Liver (tissue), 9 donors: ENCODE results near the gene UCN3. TPM values are rescaled to one million over a fixed set of nuclear protein-coding genes. Genes with fewer than 3 reads are reported as not detected.

ENCODE experiments used
- DNase-seq: peaks from one replicate; pipeline ENCODE4 v3.0.0-alpha.2; 2017; ENCODE audit warnings: low spot score
- H3K27ac ChIP-seq, 2 donors: one replicate each; pipeline ENCODE4 v1.7.0; 2013; ENCODE audit warnings: inconsistent platforms in 2 of 2, low read length in 2 of 2, control low read depth in 1 of 2, low read depth in 1 of 2, mild to moderate bottlenecking in 1 of 2
- H3K27me3 ChIP-seq, 4 donors: one replicate each; pipeline versions ENCODE4 v1.6.1 to v1.7.0; 2013; ENCODE audit warnings: low read length in 3 of 4, inconsistent platforms in 1 of 4, mild to moderate bottlenecking in 1 of 4, moderate library complexity in 1 of 4; ENCODE audit not compliant: control insufficient read depth in 4 of 4, insufficient read depth in 4 of 4
- H3K36me3 ChIP-seq, 4 donors: one replicate each; pipeline versions ENCODE4 v1.6.1 to v1.7.0; 2013; ENCODE audit warnings: low read length in 3 of 4, mild to moderate bottlenecking in 3 of 4, low read depth in 1 of 4, moderate library complexity in 1 of 4; ENCODE audit not compliant: control insufficient read depth in 4 of 4, insufficient read depth in 3 of 4
- H3K4me1 ChIP-seq, 4 donors: one replicate each; pipeline versions ENCODE4 v1.6.1 to v1.7.0; 2013; ENCODE audit warnings: low read length in 3 of 4, mild to moderate bottlenecking in 3 of 4, moderate library complexity in 1 of 4; ENCODE audit not compliant: control insufficient read depth in 4 of 4, insufficient read depth in 4 of 4
- H3K4me3 ChIP-seq, 3 donors: one replicate each; pipeline versions ENCODE4 v1.6.1 to v1.7.0; 2013; ENCODE audit warnings: low read length in 3 of 3, control low read depth in 1 of 3, low read depth in 1 of 3, mild to moderate bottlenecking in 1 of 3
- H3K9ac ChIP-seq, 2 donors: one replicate each; pipeline ENCODE4 v1.7.0; 2013; ENCODE audit warnings: low read length in 2 of 2, mild to moderate bottlenecking in 2 of 2, moderate library complexity in 2 of 2, control low read depth in 1 of 2, low read depth in 1 of 2
- H3K9me3 ChIP-seq, 4 donors: one replicate each; pipeline versions ENCODE4 v1.6.1 to v1.7.0; 2013; ENCODE audit warnings: low read length in 3 of 4; ENCODE audit not compliant: control insufficient read depth in 4 of 4
- FOXA1 ChIP-seq: IDR thresholded peaks from 2 replicates; pipeline ENCODE4 v1.6.1; 2016; ENCODE audit warnings: antibody characterized with exemption
- FOXA2 ChIP-seq: IDR thresholded peaks from 2 replicates; pipeline ENCODE4 v1.6.1; 2016; ENCODE audit warnings: antibody characterized with exemption
- GABPA ChIP-seq, 2 donors: IDR thresholded peaks in 1 of 2; conservative IDR thresholded peaks in 1 of 2; 2 replicates each; pipeline ENCODE4 v1.6.1; 2016; ENCODE audit warnings: antibody characterized with exemption in 2 of 2, mild to moderate bottlenecking in 1 of 2, moderate library complexity in 1 of 2
- HNF4A ChIP-seq, 2 donors: conservative IDR thresholded peaks; 2 replicates each; pipeline ENCODE4 v1.6.1; 2016; ENCODE audit warnings: antibody characterized with exemption in 2 of 2, mild to moderate bottlenecking in 2 of 2
- HNF4G ChIP-seq: IDR thresholded peaks from 2 replicates; pipeline ENCODE4 v1.6.1; 2016; ENCODE audit warnings: antibody characterized with exemption
- JUND ChIP-seq, 2 donors: IDR thresholded peaks; 2 replicates each; pipeline ENCODE4 v1.6.1; 2016; ENCODE audit warnings: antibody characterized with exemption in 2 of 2
- RAD21 ChIP-seq, 2 donors: IDR thresholded peaks; 2 replicates each; pipeline ENCODE4 v1.6.1; 2016; ENCODE audit warnings: antibody characterized with exemption in 2 of 2, mild to moderate bottlenecking in 2 of 2
- REST ChIP-seq: IDR thresholded peaks from 2 replicates; pipeline ENCODE4 v1.6.1; 2016; ENCODE audit warnings: antibody characterized with exemption, mild to moderate bottlenecking
- RXRA ChIP-seq, 2 donors: IDR thresholded peaks; 2 replicates each; pipeline ENCODE4 v1.6.1; 2017 to 2018; ENCODE audit warnings: antibody characterized with exemption in 2 of 2, mild to moderate bottlenecking in 1 of 2
- SP1 ChIP-seq: IDR thresholded peaks from 2 replicates; pipeline ENCODE4 v1.6.1; 2018; ENCODE audit warnings: antibody characterized with exemption, mild to moderate bottlenecking
- YY1 ChIP-seq: IDR thresholded peaks from 2 replicates; pipeline ENCODE4 v1.6.1; 2016; ENCODE audit warnings: antibody characterized with exemption, mild to moderate bottlenecking
- ZBTB33 ChIP-seq: IDR thresholded peaks from 2 replicates; pipeline ENCODE4 v1.6.1; 2016; ENCODE audit warnings: antibody characterized with exemption
- WGBS: extraction: QIAGEN DNeasy Blood & Tissue Kit; methylation state at CpG from one replicate; pipeline ENCODE4 v1.1.7; 2013; 5-methylcytosine and 5-hydroxymethylcytosine counted together
- polyA plus RNA-seq, 2 donors: library from polyadenylated mRNA; stranded (reverse) in 1 of 2; unstranded in 1 of 2; fragments of 200-250 nt in 1 of 2; fragments of >200 nt in 1 of 2; fragmentation: Nextera tagmentation in 1 of 2; extraction: Ambion mirVana in 1 of 2; gene quantifications; one replicate each; pipeline versions ENCODE4 v1.2.1 to v1.2.3, GENCODE V29; 2013 to 2015
- total RNA-seq, 2 donors: library from RNA; depleted of rRNA; stranded (reverse); fragments of >200 nt; gene quantifications; one replicate each; pipeline ENCODE4 v1.2.3, GENCODE V29; 2014
- TF ChIP-seq, protein P1 (sequence below): IDR thresholded peaks from 2 replicates; pipeline ENCODE4 v1.6.1; 2016; ENCODE audit warnings: antibody characterized with exemption
- TF ChIP-seq, protein P2 (sequence below): fragments of 150-350 bp; IDR thresholded peaks from 2 replicates; pipeline ENCODE4 v1.5.1; 2017; ENCODE audit warnings: improper control_type of control experiment, low read depth, low read length; ENCODE audit not compliant: missing input control
- donor health status: healthy.
- donor health status: healthy.
- donor health status: healthy.
- donor health status: healthy.
- donor health status: healthy.

The UCN3 gene
- total and polyA plus RNA-seq, 4 donors = 0.23 TPM; not detected in 3

- TF ChIP-seq FOXA1 (no peak), JUND (IDR thresholded peaks at IDR 0.05) (no peak), YY1 (no peak), FOXA2 (no peak), GABPA (IDR thresholded peaks at IDR 0.05 in 1 of 2, conservative IDR thresholded peaks at IDR 0.05 in 1 of 2) (no peak)
- TF ChIP-seq, protein P1, sequence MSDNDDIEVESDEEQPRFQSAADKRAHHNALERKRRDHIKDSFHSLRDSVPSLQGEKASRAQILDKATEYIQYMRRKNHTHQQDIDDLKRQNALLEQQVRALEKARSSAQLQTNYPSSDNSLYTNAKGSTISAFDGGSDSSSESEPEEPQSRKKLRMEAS = no peak
- TF ChIP-seq, protein P2, sequence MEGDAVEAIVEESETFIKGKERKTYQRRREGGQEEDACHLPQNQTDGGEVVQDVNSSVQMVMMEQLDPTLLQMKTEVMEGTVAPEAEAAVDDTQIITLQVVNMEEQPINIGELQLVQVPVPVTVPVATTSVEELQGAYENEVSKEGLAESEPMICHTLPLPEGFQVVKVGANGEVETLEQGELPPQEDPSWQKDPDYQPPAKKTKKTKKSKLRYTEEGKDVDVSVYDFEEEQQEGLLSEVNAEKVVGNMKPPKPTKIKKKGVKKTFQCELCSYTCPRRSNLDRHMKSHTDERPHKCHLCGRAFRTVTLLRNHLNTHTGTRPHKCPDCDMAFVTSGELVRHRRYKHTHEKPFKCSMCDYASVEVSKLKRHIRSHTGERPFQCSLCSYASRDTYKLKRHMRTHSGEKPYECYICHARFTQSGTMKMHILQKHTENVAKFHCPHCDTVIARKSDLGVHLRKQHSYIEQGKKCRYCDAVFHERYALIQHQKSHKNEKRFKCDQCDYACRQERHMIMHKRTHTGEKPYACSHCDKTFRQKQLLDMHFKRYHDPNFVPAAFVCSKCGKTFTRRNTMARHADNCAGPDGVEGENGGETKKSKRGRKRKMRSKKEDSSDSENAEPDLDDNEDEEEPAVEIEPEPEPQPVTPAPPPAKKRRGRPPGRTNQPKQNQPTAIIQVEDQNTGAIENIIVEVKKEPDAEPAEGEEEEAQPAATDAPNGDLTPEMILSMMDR = no peak
- Histone ChIP-seq H3K36me3 (no peaks in the 10 kb centered on the region), H3K9ac (no peak overlapping the region), H3K9me3 (no peaks in the 10 kb centered on the region), H3K4me1 (no peaks in the 10 kb centered on the region), H3K27ac (no peak overlapping the region), H3K27me3 (no peaks in the 10 kb centered on the region), H3K4me3 (no peak overlapping the region)
- no peak for DNase-seq
- 90% methylated on average over 4 of the region's 4 CpGs for WGBS
Measured at GRCh38 chr10:5319863-5320262, 44.9 kb upstream of the UCN3 start.

DNA sequence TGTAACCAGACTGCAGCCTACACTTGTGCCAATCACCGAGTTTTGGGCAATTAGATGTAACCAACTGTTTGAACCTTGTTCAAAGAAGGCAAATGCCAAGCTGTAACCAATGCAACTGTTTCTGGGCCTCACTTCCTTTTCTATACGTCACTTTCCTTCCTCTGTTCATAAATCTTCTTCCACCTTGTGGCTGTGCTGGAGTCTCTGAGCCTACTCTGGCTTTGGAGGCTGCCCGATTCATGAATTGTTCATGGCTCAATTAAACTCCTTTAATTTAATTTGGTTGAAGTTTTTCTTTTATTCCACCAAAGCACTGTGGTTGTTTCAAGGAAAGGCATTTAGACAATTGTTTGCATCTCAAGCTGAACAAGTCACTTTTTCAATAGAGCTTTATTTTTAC, 43.5 kb upstream of the UCN3 start:
- H3K27me3 ChIP-seq = no peaks in the 10 kb centered on the region
- H3K9me3 ChIP-seq = no peaks in the 10 kb centered on the region
- no peak overlapping the region for H3K27ac ChIP-seq
- no peaks in the 10 kb centered on the region for H3K36me3 ChIP-seq
- DNase-seq = no peak
- WGBS = 85% methylated on average over 3 of the region's 3 CpGs
- no peaks in the 10 kb centered on the region for H3K4me1 ChIP-seq
- no peak overlapping the region for H3K9ac ChIP-seq
- TF ChIP-seq RXRA (IDR thresholded peaks at IDR 0.05) (no peak), HNF4A (conservative IDR thresholded peaks at IDR 0.05) (no peak), RAD21 (IDR thresholded peaks at IDR 0.05) (no peak), SP1 (no peak), ZBTB33 (no peak), HNF4G (no peak), GABPA (IDR thresholded peaks at IDR 0.05 in 1 of 2, conservative IDR thresholded peaks at IDR 0.05 in 1 of 2) (no peak), REST (no peak), YY1 (no peak)
- TF ChIP-seq, protein P2 = no peak
- no peak overlapping the region for H3K4me3 ChIP-seq
